GM12878 (cell line): ENCODE data around the gene MAST2.

Experiments
- CEBPB ChIP-seq, 2 experiments: fragments of 150-350 bp in 1 of 2; IDR thresholded peaks; 2 replicates each; pipeline ENCODE4 v1.6.1; 2012 to 2014; ENCODE audit warnings: low read depth in 2 of 2, low read length in 2 of 2, borderline replicate concordance in 1 of 2, inconsistent platforms in 1 of 2
- FOS ChIP-seq: IDR thresholded peaks from 3 replicates; pipeline ENCODE4 v1.6.1; 2011; ENCODE audit warnings: borderline replicate concordance; ENCODE audit not compliant: insufficient read length; ENCODE audit errors: extremely low read depth
- NFYB ChIP-seq: IDR thresholded peaks from 2 replicates; pipeline ENCODE4 v1.6.1; 2011; ENCODE audit warnings: low read depth, mild to moderate bottlenecking, low read length, improper control_type of control experiment, moderate library complexity; ENCODE audit not compliant: insufficient read depth
- POLR2A ChIP-seq: IDR thresholded peaks from 2 replicates; pipeline ENCODE4 v1.6.1; 2011; ENCODE audit warnings: low read depth, mild to moderate bottlenecking, low read length
- SREBF2 ChIP-seq: IDR thresholded peaks from 2 replicates; pipeline ENCODE4 v1.6.1; 2012; ENCODE audit warnings: mild to moderate bottlenecking, low read length
- TF ChIP-seq, protein P1 (sequence below), 3 experiments: IDR thresholded peaks in 2 of 3; conservative IDR thresholded peaks in 1 of 3; 2 replicates each; pipeline ENCODE4 v1.5.1; 2011; ENCODE audit warnings: low read depth in 3 of 3, low read length in 3 of 3, mild to moderate bottlenecking in 3 of 3, control low read depth in 2 of 3, moderate library complexity in 2 of 3, inconsistent platforms in 1 of 3, mixed read lengths in 1 of 3; ENCODE audit not compliant: control insufficient read depth in 2 of 3, insufficient read depth in 1 of 3; ENCODE audit errors: extremely low read depth in 1 of 3

DNA sequence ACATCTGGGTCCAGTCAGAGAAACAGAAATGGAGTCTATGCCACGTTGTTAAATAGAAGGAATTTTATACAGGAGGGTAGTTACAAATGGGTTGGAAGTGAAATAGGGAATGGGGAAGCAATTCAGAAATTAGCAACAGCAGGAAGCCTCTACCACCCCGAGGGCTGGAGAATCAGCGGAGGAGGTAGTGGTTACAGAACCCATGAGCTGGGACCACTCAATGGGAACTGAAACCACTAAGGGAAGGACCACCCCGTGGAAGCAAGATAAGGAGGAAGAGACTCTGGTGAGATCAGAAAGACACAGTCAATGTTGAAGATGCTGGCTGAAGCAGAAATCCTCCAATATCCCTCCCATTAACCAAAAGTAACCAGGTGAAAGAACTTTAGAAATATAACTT lies 15.5 kb upstream of the MAST2 start:
- TF ChIP-seq FOS (no peak), SREBF2 (no peak), NFYB (no peak), CEBPB (IDR thresholded peaks at IDR 0.05; ENCODE audit: borderline replicate concordance in 1 of 2, low read depth in 2 of 2, low read length in 2 of 2) (no peak), POLR2A (no peak)
- TF ChIP-seq, protein P1, sequence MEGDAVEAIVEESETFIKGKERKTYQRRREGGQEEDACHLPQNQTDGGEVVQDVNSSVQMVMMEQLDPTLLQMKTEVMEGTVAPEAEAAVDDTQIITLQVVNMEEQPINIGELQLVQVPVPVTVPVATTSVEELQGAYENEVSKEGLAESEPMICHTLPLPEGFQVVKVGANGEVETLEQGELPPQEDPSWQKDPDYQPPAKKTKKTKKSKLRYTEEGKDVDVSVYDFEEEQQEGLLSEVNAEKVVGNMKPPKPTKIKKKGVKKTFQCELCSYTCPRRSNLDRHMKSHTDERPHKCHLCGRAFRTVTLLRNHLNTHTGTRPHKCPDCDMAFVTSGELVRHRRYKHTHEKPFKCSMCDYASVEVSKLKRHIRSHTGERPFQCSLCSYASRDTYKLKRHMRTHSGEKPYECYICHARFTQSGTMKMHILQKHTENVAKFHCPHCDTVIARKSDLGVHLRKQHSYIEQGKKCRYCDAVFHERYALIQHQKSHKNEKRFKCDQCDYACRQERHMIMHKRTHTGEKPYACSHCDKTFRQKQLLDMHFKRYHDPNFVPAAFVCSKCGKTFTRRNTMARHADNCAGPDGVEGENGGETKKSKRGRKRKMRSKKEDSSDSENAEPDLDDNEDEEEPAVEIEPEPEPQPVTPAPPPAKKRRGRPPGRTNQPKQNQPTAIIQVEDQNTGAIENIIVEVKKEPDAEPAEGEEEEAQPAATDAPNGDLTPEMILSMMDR (IDR thresholded peaks at IDR 0.05 in 2 of 3, conservative IDR thresholded peaks at IDR 0.05 in 1 of 3; ENCODE audit: control insufficient read depth in 2 of 3, extremely low read depth in 1 of 3, insufficient read depth in 1 of 3, low read depth in 3 of 3, low read length in 3 of 3), result no peak
